Hepatocyte (in vitro differentiated cells): ENCODE data around the gene TNFSF9. TPM values are rescaled to one million over a fixed set of nuclear protein-coding genes. Genes with fewer than 3 reads are reported as not detected.

Experiments used
- DNase-seq: peaks from one replicate; pipeline ENCODE4 v3.0.0-alpha.2; 2016; ENCODE audit warnings: low spot score
- H2AFZ ChIP-seq: fragments of 200-600 bp; sonication (generic); 2 replicates; pipeline ENCODE4 v1.6.0; 2016; ENCODE audit warnings: antibody characterized with exemption, mild to moderate bottlenecking
- H3K27ac ChIP-seq: fragments of 200-600 bp; sonication (generic); 2 replicates; pipeline ENCODE4 v1.5.1; 2016; ENCODE audit warnings: mild to moderate bottlenecking
- H3K27me3 ChIP-seq: fragments of 200-600 bp; sonication (generic); 2 replicates; pipeline ENCODE4 v1.6.1; 2016
- H3K36me3 ChIP-seq: fragments of 200-600 bp; sonication (generic); replicated peaks from 2 replicates; pipeline ENCODE4 v1.5.1; 2016; ENCODE audit warnings: low read depth; ENCODE audit not compliant: insufficient read depth
- H3K4me1 ChIP-seq: fragments of 200-600 bp; sonication (generic); 2 replicates; pipeline ENCODE4 v1.5.1; 2016; ENCODE audit warnings: mild to moderate bottlenecking, moderate library complexity; ENCODE audit not compliant: insufficient read depth
- H3K4me2 ChIP-seq: fragments of 200-600 bp; sonication (generic); 2 replicates; pipeline ENCODE4 v1.6.0; 2016
- H3K4me3 ChIP-seq: fragments of 200-600 bp; sonication (generic); 2 replicates; pipeline ENCODE4 v1.5.1; 2016; ENCODE audit warnings: mild to moderate bottlenecking
- H3K79me2 ChIP-seq: fragments of 200-600 bp; sonication (generic); 2 replicates; pipeline ENCODE4 v1.6.0; 2017; ENCODE audit warnings: mild to moderate bottlenecking
- H3K9me2 ChIP-seq: fragments of 200-600 bp; sonication (generic); replicated peaks from 2 replicates; pipeline ENCODE4 v1.6.0; 2017; ENCODE audit warnings: mild to moderate bottlenecking; ENCODE audit not compliant: insufficient read depth
- H3K9me3 ChIP-seq: fragments of 200-600 bp; sonication (generic); 2 replicates; pipeline ENCODE4 v1.5.1; 2016; ENCODE audit warnings: low read depth, mild to moderate bottlenecking
- H4K20me1 ChIP-seq: fragments of 200-600 bp; sonication (generic); 2 replicates; pipeline ENCODE4 v1.6.0; 2016; ENCODE audit warnings: mild to moderate bottlenecking; ENCODE audit not compliant: insufficient read depth, poor library complexity, severe bottlenecking
- CTCF ChIP-seq: fragments of 200-600 bp; sonication (generic); IDR thresholded peaks from 2 replicates; pipeline ENCODE4 v1.5.1; 2016; ENCODE audit warnings: antibody characterized with exemption, mild to moderate bottlenecking; ENCODE audit not compliant: poor library complexity
- EZH2 ChIP-seq: fragments of 200-600 bp; sonication (generic); IDR thresholded peaks from 2 replicates; pipeline ENCODE4 v1.6.1; 2016; ENCODE audit warnings: antibody characterized with exemption, mild to moderate bottlenecking, borderline replicate concordance
- EZH2phosphoT487 ChIP-seq: fragments of 200-600 bp; sonication (generic); IDR thresholded peaks from one replicate; pipeline ENCODE4 v1.6.1; 2018; ENCODE audit warnings: antibody characterized with exemption, mild to moderate bottlenecking, low read depth, moderate library complexity; ENCODE audit not compliant: unreplicated experiment, severe bottlenecking
- WGBS: methylation state at CpG from one replicate; pipeline ENCODE4 v1.1.6; 2016; ENCODE audit warnings: low lambda C conversion rate; ENCODE audit errors: missing lambda C conversion rate; 5-methylcytosine and 5-hydroxymethylcytosine counted together
- polyA plus RNA-seq: library from polyadenylated mRNA; unstranded; fragments of >200 nt; fragmentation: Nextera tagmentation; extraction: Ambion mirVana; gene quantifications from 2 replicates; pipeline ENCODE4 v1.2.1, GENCODE V29; 2016
- total RNA-seq: library from RNA; depleted of rRNA; stranded (reverse); fragments of >200 nt; gene quantifications from 2 replicates; pipeline ENCODE4 v1.2.3, GENCODE V29; 2014

Gene TNFSF9
- total and polyA plus RNA-seq, 2 experiments from 2014 or later = 2.6 to 3.8 TPM

DNA sequence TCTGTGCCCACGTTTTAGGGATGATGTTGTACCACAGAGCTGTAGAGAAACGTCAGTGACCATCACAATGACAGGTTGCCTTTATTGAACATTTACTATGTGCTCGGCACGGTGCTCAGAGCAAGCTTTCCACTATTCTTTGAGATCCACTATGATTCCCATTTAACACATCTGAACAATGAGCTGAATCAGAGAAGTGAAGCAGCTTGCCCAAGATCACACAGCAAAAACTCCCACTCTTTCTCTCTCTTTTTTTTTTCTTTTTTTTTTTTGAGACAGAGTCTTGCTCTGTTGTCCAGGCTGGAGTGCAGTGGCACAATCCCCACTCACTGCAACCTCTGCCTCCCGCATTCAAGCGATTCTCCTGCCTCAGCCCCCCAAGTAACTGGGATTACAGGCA is 8.1 kb upstream of the TNFSF9 start:
- Histone ChIP-seq H3K9me3 (no peaks in the 10 kb centered on the region), H3K4me1 (no peaks in the 10 kb centered on the region), H3K4me3 (no peak overlapping the region), H3K79me2 (no peaks in the 10 kb centered on the region), H2AFZ (no peak overlapping the region), H3K36me3 (no peaks in the 10 kb centered on the region), H3K27me3 (no peaks in the 10 kb centered on the region), H3K27ac (no peak overlapping the region), H4K20me1 (no peaks in the 10 kb centered on the region), H3K9me2 (no peaks in the 10 kb centered on the region), H3K4me2 (no peak overlapping the region)
- no peak for DNase-seq
- no peak for TF ChIP-seq EZH2
- WGBS = 84% methylated on average over 6 of the region's 6 CpGs

- H3K27me3 ChIP-seq = no peaks in the 10 kb centered on the region
- WGBS = 97% methylated on average over 2 of the region's 2 CpGs
- no peaks in the 10 kb centered on the region for H3K4me1 ChIP-seq
- H3K27ac ChIP-seq = no peak overlapping the region
- no peaks in the 10 kb centered on the region for H3K36me3 ChIP-seq
- H4K20me1 ChIP-seq = no peaks in the 10 kb centered on the region
- no peak for DNase-seq
- H3K79me2 ChIP-seq = no peaks in the 10 kb centered on the region
- H3K9me2 ChIP-seq = no peaks in the 10 kb centered on the region
- H3K4me3 ChIP-seq = no peak overlapping the region
- H2AFZ ChIP-seq = no peak overlapping the region
- no peak for TF ChIP-seq EZH2phosphoT487
- TF ChIP-seq EZH2 = no peak
- TF ChIP-seq CTCF = no peak
- no peaks in the 10 kb centered on the region for H3K9me3 ChIP-seq
- H3K4me2 ChIP-seq = no peak overlapping the region
Observed at GRCh38 chr19:6524311-6524710, 6.5 kb upstream of the TNFSF9 start.

DNA sequence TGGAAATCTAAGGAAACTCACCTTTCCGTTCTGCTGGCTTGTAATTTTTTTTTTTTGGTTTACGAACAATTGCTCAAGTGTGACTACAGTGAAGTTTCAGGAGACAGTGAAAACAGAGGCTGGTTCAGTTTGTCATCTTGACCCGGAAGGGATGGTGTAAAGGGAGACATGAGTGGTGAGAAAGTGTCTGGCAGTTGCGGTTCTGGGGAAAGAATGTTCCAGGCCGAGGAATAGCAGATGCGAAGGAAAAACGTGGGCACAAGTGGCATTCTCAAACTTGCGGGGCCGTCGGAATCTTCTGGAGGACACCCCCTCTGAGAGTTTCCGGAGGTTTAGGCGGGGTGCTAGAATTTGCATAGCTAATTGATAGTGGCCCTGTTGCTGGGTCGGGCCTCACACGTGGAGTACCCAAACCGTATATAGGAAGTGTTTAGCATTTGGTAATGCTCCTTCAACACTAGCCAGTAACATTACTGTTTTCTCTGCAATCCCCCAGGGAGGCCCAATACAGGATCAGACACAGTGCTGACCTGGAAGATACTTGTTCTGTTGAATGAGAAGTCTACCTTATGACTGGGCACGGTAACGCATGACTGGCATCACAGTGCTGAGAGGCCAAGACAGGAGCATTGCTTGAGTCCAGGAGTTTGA is 2.8 kb upstream of the TNFSF9 start:
- H3K36me3 ChIP-seq = no peaks in the 10 kb centered on the region
- H3K4me1 ChIP-seq = peaks cover 6% of the 10 kb centered on the region
- H3K9me3 ChIP-seq = no peaks in the 10 kb centered on the region
- H3K27me3 ChIP-seq = peaks cover 18% of the 10 kb centered on the region
- no peak for DNase-seq
- H3K4me3 ChIP-seq = no peak overlapping the region
- H3K4me2 ChIP-seq = no peak overlapping the region
- H4K20me1 ChIP-seq = no peaks in the 10 kb centered on the region
- no peak overlapping the region for H3K27ac ChIP-seq
- no peaks in the 10 kb centered on the region for H3K9me2 ChIP-seq
- H3K79me2 ChIP-seq = no peaks in the 10 kb centered on the region
- TF ChIP-seq CTCF (no peak), EZH2phosphoT487 (no peak), EZH2 (no peak)
- WGBS = 74% methylated on average over 17 of the region's 17 CpGs
- no peak overlapping the region for H2AFZ ChIP-seq

DNA sequence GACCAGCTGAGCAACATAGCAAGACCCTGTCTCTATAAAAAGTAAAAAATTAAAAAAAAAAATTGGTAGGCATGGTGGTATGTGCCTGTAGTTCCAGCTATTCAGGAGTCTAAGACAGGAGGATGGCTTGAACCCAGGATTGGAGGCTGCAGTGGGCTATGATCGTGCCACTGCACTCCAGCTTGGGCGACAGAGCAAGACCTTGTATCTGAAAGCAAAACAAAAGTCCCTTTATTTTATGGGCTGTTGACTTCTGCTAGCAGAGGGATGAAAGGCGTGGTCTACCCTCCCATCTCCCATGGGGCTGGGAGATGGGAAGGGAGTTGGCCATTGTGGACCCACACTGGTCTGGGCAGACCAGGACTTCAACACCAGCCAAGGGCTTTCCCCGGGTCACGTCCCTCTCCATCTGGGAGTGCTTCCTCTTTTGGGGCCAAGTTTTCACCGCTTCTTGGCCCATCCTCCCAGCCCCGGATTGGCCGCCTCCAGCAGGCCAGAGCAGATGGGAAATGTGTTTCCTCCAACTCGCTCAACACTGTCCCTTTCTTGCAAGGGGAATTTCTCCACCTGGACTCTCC is 2.2 kb upstream of the TNFSF9 start:
- no peaks in the 10 kb centered on the region for H4K20me1 ChIP-seq
- peaks cover 6% of the 10 kb centered on the region for H3K4me1 ChIP-seq
- DNase-seq = no peak
- no peak overlapping the region for H3K4me2 ChIP-seq
- H3K79me2 ChIP-seq = no peaks in the 10 kb centered on the region
- no peaks in the 10 kb centered on the region for H3K9me3 ChIP-seq
- H3K36me3 ChIP-seq = no peaks in the 10 kb centered on the region
- TF ChIP-seq EZH2phosphoT487 (no peak), CTCF (no peak), EZH2 (no peak)
- 60% methylated on average over 9 of the region's 9 CpGs for WGBS
- H3K27ac ChIP-seq = no peak overlapping the region
- no peaks in the 10 kb centered on the region for H3K9me2 ChIP-seq
- no peak overlapping the region for H3K4me3 ChIP-seq
- H2AFZ ChIP-seq = no peak overlapping the region
- H3K27me3 ChIP-seq = peaks cover 19% of the 10 kb centered on the region
